NCI-H1930 (cell line): ENCODE results near the gene GRAMD2B.

Experiments used
- DNase-seq, 2 experiments: peaks; one replicate each; lab custom pipeline; 2025; lab: John Stamatoyannopoulos, UW

The GRAMD2B gene

DNA sequence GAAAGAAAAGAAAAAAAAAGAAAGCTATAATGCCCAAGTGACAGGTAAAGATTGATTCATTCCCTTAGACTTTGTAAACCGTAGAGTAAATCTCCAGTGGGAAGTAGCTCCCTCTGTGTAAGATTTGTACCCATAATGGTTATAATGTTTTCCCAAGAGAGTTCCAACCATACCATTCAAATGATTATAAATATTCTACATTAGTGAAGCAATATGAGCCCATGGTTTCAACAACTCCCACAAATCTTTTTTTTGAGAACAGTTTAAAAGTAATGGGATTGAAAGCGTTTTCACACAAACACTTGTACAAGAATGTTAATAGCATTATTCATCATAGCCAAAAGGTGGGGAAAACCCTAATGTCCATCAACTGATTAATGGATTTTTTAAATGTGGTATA, 58.0 kb downstream of the GRAMD2B start:
- no peak for DNase-seq

DNA sequence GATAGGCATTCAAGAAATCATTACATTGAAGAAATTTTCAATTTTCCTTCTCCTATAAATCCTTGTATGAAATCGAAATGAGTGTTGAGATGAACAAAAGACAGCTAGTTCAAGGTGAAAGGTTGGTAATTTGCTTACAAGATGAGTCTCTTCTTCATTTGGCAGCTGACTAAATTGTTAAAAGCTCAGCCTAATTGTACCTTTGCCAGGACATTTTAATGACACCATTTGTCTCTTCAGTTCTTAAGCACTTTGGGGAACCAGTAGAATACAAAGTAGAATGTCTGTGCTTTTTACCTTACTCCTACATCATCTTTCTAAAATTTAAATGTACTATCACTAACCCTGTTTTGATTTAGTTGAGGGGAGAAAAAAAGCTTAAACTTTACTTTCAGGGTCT, 59.4 kb downstream of the GRAMD2B start:
- DNase-seq: no peak

DNA sequence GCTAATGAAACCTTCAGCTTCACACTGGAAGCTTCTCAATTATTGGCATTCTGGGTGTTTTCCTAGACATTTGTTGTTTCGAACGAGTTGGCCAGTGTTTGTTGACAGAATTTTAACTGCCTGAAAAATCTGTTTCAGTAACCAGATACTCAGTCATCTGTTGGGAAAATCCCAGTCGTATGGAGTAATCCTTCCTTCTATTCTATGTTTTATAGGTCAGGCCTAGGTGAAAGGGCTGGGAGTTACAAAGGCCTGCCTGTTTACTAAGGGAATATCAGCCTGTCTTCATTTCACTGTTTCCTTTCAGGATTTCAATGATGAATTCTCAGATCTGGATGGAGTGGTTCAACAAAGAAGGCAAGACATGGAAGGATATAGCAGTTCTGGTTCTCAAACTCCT, 59.9 kb downstream of the GRAMD2B start:
- no peak for DNase-seq

DNA sequence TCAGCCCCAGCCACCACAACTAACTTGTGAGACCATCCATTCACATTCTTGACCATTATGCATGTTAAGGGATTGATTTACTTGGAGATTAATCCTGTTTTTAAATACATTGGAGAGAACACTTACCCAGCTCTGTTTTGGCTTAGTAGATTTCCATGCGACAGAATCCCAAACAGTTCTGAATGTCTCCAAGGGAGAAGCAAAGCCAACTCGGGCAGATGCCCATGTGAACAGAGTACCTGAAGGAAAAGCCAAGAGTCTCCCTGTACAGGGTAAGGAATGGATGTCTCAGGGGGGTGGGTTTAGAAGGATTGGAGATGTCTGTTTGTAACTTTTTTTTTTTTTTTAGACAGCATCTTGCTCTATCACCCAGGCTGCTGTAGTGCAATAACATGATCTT, 61.0 kb downstream of the GRAMD2B start:
- DNase-seq: no peak

DNA sequence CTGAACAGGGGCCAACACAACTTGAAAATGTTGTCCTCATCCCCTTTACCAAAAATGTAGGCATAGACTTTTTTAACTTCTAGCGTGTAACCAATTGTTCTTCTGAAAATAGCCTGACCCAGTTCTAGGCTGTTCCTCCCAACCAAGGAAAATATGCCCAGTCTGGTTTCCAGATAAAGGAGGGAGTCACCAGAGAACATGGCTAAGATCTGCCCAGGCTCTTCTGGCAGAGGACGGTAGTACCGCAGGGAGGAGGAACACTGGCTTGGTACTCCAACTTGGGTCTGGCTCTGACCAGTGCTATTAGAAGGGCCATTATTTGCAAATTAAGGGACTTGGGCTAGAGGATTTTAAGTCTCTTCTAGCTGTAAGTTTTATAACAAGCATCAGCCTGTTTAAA, 63.1 kb downstream of the GRAMD2B start:
- DNase-seq: no peak

DNA sequence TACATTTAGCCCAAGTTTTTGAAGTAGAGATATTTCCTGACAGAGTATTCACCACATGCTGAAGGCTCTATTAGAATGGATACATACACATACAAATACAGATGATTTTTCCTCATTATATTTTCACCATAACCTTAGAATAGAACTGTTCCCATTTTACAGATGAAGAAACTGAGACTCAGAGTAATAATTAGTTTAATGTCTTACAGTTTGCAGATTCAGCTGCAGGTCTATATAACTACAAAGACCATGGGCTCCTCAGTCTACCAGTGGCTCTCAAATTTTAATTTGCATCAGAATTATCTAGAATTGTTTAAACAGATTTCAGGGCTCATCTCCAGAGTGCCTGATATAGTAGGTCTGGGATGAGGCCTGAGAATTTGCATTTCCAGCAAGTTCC, 64.4 kb downstream of the GRAMD2B start:
- no peak for DNase-seq

DNA sequence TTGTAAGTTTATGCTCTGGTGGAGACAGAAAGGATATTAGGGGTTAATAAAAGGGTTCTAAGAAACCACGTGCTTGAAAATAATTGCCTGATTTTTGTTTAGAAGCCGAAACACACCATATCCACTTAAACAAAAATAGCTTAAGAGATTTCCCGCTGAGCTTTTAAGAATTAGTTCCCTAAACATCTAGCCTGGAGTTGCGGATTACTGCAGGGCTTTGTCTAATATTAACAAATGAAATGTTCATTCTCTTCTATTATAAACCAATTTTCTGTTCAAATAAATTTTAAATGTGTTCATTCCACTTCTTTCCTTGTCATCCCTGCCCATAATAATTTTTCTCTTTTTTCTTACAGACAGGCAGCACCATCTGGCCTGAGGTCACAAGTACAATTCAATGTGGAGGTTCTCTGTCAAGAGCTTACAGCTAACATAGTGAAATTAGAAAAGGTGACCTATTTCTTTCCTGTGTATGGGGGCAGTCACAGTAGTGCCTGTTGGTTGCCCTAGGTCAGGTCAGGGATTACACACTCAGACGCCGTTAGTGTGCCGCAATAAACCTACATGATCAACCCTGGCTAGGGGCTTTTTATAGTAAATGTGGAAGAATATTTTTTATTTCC, 65.3 kb downstream of the GRAMD2B start:
- DNase-seq: no peak

DNA sequence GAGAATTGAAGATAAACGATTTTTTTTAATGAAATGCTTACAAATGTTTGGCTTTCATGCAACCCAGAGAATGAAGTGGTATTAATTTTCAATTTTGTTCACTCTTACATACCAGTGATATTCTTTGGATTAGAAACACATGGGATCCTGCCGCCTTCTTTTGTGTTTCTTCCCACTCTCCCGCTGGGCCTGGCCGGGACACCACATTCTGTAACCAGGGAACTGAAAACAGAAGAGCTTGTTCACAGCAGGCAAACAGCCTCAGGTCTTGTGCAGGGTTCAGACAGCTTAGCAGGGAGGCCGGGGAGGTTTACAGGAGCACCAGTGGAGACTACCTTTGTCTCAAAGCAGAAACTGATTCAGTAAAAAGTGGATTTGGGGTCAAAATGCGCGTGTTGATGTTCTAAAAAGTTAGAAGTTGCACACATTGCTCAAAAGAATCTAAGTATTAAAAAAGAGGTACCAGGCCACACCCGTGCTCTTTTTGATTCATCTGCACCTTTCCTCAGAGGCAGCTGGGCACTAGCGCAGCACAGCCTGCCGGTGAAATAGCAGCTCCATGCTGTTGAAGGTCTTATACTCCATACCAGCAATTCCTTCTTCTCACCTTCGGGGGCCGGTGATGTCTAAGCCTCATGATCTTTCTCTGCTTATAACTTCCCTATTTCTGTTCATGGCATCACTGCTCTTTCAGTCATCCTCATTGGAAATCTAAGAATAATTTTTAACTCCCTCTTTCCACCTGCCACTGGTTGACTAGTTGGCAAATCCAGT, 67.1 kb downstream of the GRAMD2B start:
- DNase-seq: no peak

DNA sequence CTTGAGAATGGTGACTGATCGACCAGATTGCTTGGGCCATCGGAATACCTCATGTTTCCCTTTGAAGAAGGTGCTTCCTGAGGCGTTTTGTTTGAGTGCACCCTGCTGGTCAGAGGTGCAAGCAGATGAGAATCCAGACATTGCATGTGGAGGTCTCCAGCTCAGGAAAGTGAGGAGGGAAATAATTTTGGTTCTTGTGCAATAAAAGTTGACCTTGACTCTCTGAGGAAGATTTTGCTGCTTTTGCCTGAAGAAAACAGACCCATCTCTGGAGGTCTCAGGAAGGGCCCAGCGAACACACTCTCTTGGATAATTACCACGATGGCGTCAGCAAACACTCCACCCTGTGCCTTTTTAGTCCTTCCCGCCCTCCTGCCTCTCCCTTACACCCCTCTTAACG, 69.7 kb downstream of the GRAMD2B start:
- DNase-seq: no peak

DNA sequence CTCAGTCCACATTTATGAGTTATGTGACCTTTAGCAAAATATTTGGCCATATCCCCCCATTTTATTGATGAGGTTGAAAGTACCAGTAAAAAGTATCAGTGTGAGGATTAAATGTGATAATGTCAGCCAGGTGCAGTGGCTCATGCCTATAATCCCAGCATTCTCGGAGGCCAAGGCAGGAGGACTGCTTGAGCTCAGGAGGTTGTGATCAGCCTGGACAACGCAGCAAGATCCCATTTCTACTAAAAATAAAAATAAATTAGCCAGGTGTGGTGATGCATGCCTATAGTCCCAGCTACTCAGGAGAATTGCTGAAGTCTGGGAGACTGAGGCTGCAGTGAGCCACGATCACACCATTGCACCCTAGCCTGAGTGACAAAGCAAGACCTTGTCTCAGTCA, 71.2 kb downstream of the GRAMD2B start:
- DNase-seq: no peak

DNA sequence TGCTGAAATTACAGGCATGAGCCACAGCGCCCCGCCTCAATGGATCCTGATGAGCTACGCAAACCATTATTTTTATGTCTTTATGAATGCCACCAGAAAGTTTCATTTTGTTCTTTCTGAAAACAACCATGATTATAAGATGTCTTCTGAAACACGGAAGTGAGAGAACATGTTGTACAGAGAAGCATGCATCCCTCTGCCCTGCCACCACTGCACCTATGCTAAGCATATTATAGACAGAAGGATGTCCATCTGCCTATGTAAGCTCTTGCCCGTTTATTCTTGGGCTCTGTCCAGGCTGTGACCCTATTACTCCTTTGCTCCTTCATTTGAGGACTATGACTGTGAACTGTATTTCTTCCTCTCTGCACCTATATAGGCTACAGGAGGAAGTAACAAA, 74.3 kb downstream of the GRAMD2B start:
- no peak for DNase-seq

DNA sequence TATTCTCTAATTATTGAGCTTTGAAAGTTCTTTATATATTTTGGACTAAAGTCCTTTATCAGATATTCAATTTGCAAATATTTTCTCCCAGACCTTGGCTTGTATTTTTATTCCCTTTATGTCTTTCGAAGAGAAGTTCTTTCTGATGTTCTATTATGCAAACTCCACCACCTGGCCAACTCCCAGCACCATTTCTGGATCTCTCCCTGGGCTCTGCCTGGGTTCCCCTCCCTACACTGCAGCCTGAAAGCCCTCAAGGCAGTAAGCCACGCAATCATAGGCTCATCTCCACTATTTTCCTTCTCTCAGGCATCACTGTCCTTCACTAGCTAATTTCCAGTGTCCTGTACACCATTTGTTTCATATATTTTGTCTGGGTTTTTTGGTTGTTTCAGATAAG, 76.1 kb downstream of the GRAMD2B start:
- DNase-seq: no peak

DNA sequence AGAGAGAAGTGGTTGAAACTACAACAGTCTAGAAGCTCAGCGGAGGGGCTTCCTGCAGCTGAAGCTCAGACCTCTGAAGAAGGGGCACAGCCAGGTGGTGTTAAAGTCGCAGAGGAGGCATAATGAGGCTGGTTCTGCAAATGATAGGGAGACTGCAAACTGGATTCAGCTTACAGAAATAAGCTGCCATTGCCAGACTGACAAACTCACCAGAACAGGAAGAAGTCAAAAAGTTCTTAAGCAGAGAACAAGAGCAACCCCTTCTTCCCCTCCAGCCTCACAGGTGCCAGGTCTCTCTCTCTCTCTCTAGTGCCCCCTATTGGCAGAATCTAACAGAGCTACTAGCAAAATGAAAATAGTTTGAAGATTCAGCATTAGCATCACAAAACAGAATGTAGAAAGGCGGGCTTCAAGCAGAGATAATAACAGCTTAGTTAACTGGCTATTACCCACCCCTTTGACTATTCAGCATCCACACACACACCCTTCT, 76.7 kb downstream of the GRAMD2B start:
- no peak for DNase-seq

DNA sequence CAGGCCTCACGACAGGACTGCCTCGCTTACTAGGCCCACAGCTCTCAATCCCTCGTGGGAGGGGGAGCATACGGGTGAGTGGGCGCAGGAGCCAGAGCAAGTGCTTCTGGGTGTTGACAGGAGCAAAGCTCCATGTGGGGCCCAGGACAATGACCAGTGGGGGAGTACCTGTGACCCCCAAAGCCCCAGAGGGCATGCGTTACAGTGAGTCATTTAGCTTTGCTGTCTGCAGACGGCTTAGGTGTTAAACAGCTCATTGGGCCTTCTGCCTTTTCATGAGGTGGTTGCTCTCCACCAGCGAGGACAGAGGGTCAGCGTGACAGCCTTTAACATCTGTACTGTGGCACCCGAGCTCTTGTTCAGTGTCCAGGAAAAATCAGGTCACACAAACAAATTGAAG, 78.2 kb downstream of the GRAMD2B start:
- DNase-seq: no peak

DNA sequence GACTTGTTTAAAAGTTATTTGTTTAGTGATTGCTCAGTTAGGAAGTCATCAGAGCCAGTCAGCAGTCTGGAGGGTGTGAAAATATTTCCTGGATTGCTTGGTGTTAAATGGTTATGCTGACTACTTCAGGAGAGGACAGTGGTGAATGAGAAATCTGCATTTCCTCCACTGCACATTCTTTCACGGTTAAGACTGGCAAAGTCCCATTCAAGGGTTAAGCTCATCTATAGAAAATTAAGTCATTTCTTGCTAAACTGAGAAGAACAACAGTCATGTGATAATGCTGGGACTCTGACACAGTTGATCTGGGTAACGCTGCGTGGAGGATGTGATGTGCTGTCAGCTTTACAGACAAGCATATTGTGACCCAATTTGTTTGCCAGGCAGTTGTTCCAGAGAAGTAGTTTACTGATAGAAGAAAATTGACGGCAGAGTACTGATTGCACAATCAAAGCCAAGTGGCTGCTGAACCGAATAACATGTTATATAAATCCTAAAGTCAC, 80.4 kb downstream of the GRAMD2B start:
- no peak for DNase-seq

DNA sequence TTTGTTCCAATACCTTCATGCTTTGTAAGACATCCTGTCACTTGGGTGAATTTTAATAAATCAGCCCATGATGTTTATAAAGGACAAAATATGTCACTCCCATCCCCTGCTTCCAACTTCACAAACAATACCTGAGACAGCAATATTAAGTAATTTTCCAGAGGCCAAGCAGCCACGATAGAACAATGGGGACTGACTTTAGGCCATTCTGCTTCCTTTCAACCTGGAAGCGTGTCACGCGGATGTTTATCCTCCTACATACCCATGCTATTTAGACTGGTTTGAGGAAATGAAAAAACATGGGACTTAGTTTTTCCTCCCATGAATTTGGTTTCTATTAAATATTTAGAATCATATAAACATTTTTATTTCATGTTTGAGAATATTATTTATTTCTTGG, 82.9 kb downstream of the GRAMD2B start:
- no peak for DNase-seq

DNA sequence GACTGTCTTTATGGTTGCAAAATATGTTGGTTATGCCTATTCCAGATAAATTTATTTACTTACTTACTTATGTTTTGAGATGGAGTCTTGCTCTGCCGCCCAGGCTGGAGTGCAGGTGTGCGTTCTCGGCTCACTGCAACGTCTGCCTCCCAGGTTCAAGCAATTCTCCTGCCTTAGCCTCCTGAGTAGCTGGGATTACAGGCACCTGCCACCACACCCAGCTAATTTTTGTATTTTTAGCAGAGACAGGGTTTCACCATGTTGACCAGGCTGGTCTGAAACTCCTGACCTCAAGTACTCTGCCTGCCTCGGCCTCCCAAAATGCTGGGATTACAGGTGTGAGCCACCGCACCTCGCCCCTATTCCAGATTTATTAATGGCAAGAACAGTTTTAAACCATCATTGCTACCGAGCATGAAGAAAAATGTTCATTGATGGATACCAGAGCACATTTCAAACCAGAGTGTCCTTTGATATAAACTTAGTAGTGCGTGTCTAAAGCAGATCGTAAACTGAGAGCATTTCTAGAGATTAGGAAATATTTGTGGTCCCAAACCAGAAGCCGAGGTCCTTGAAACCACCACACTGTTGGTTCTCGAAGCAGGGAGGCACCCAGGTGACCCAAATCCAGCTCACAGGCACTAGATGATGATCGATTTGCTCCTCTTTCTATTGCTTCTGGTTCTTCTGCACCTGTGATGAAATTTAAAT, 85.2 kb downstream of the GRAMD2B start:
- no peak for DNase-seq

DNA sequence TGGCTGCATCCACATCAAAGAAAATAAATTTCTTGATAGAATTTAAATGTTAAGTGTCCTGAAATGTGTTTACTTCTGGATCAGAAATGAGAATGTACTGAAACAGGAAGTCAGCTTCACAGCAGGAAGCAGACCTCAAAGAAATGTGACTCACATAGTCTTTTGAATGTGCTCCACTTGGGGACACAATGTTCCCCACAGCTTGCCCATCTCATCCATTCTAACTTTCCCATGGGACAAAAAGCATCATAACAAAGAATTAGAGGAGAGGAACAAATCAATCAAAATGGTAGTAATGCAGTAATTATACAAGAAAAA, 85.7 kb downstream of the GRAMD2B start:
- DNase-seq: no peak

DNA sequence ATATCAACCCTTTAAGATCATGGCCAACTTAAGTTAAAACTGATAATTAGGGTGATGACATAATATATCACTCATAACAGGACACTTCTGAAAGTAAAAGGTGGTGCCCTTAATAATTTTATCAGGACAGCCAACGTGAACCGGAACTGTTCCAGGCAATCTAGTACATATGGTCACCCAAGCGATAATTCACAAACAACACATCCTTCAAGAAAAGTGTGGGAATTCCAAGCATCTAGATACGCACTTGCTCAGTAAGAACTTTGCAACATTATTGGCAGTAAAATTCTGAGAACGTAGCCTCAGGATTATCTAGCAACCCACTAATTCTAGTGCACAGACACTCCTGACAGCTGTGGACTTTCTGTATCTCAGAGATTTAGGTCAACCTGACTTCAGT, 86.1 kb downstream of the GRAMD2B start:
- no peak for DNase-seq

DNA sequence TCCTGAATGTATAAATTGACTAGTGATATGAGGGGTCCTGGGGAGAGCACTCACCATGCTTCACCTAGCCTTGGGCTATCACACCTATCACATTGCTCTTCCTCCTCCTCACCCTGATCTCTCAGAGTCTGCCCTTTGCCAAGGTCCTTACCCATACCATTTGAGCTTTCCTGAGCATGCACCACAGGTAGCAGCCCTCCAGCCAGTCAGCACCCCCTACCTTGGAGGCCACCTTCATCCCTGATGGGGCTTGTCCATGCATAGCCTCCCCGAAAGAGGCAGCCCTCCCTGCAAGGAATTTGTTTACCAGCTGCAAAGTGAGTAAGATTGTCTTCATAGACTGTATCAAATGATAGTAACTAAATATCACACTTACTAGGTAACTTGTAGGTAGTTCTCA, 88.8 kb downstream of the GRAMD2B start:
- no peak for DNase-seq

DNA sequence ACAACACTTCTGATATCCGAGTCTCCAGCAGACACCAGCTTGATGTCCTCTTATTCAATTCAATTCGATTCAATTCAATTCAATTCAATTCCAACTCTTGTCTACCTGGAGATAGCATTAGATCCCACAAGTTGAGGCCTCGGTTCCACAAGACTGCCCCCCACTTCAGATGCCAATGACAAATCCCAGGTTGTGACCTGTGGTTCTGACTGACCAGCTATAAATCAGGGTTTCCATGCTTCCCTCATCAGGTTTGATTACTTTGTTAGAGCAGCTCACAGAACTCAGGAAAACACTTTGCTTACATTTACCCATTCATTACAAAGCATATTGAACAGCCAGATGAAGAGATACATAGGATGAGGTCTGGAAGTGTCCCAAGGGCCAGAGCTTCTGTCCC, 89.2 kb downstream of the GRAMD2B start:
- no peak for DNase-seq

DNA sequence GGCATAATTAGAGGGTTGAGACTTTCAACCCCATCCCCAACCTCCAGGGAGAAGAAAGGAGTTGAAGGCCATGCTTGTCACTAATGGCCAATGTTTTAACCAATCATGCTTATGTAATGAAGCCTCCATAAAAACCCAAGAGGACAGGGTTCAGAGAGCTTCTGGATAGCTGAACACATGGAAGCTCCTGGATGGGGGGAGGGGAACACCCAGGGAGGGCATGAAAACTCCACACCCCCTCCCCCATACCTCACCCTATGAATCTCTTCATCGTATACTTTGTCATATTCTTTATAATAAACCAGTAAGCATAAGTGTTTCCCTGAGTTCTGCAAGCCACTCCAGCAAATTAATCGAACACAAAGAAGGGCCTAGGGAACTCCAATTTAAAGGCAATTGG, 90.1 kb downstream of the GRAMD2B start:
- DNase-seq: no peak

DNA sequence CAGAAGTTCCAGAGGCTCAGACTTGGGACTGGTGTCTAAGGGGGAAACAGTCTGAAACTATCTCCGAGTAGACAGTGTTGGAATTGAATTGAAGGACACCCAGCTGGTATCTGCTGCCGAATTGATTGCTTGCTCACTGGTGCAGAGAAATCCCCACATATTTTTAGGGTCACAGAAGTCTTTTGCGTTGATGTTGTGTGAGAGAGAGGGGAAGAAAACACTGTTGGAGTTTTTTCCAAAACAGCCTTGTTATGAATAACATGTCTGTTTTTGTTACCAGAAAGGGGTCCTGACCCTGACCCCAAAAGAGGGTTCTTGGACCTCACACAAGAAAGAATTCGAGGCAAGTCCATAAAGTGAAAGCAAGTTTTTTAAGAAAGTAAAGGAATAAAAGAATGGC, 90.5 kb downstream of the GRAMD2B start:
- no peak for DNase-seq
